ENCODE data around the gene RNF19B. TPM values are rescaled to one million over a fixed set of nuclear protein-coding genes. Genes with fewer than 3 reads are reported as not detected.

The RNF19B gene
- total RNA-seq, 1 experiment from 2014 or later, result 22.5 TPM

DNA sequence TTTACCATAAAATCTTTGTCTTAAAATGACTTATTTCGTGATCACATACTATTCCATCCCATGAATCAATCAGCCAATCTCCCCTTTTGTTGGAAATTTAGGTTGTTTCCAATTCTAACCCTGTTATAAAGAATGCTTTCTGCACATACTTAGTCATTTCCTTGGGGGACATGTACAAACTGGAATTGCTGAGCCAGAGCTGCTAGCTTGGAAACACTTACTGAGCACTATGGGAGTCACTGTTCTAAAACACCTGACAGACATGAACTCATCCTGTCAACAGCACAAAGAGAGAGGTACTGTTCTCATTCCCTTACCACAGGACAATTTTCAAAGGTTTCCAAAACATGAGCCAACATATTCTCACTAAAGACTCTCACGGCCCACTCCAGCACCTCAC, 40.0 kb upstream of the RNF19B start (continued):
- TF ChIP-seq YY1 (IDR thresholded peaks at IDR 0.05; ENCODE audit: extremely low read depth, insufficient replicate concordance, low read depth, low read length), result no peak
- no peak for TF ChIP-seq FOSL1 (IDR thresholded peaks at IDR 0.05; ENCODE audit: low read depth)
- TF ChIP-seq ZBTB33 (IDR thresholded peaks at IDR 0.05; ENCODE audit: extremely low read depth, insufficient replicate concordance, low read length), result no peak
- TF ChIP-seq ELF1 (IDR thresholded peaks at IDR 0.05; ENCODE audit: borderline replicate concordance, low read depth), result no peak
- TF ChIP-seq EGR1 (IDR thresholded peaks at IDR 0.05; ENCODE audit: low read depth), result no peak
- no peak for TF ChIP-seq MAX (IDR thresholded peaks at IDR 0.05)
- TF ChIP-seq TCF7L2 (IDR thresholded peaks at IDR 0.05; ENCODE audit: borderline replicate concordance, extremely low read depth, insufficient read depth, insufficient read length), result no peak

DNA sequence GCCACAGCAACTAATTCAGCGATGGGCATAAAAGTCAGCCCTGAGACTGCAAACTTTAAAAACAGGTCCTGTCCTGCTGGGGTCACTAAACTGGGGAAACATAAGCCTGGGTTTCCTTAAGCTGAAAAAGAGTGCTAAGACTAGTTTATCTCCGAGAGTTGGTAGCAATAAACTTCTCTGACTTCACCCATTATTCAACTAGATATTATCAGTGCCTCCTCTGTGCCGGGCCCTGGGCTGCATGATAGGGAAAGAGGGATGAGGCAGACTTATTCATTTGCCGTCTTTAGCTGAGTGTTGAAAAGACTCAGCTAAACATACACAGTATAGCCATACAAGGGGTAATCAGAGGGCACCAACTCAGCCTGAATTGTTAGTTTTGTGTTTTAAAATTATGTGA, 39.0 kb upstream of the RNF19B start:
- ChIA-PET POLR2A (no interaction called here), CTCF (no interaction called here), RAD21 (ENCODE audit: low non-redundant PET in 1 of 2, low total read pairs in 2 of 2, uncharacterized antibody in 2 of 2, unreplicated experiment in 2 of 2) (no interaction called here)
- DNase-seq (ENCODE audit: low read depth, low spot score) (no peak), ATAC-seq (no peak)
- no peak overlapping the region for H3K4me3 ChIP-seq (replicated peaks in 1 of 2; ENCODE audit: low read depth in 1 of 2, low read length in 2 of 2)
- no peaks in the 10 kb centered on the region for H4K20me1 ChIP-seq (ENCODE audit: insufficient read depth)
- no TSS peak for BruUV-seq (replicated peaks)
- no peak overlapping the region for H2AFZ ChIP-seq (ENCODE audit: low read depth, low read length, poor library complexity, severe bottlenecking)
- H3K4me2 ChIP-seq (ENCODE audit: low read length), result no peak overlapping the region
- H3K27ac ChIP-seq (ENCODE audit: low read depth, low read length), result no peak overlapping the region
- intact Hi-C loops (cut with micrococcal nuclease), result no loop called here
- peaks cover 4% of the 10 kb centered on the region; the same call in 1 of the 2 replicates for H3K79me2 ChIP-seq (ENCODE audit: insufficient read depth, low read length)
- no peaks in the 10 kb centered on the region for H3K27me3 ChIP-seq (ENCODE audit: insufficient read depth, low read length)
- no peaks in the 10 kb centered on the region for H3K9me2 ChIP-seq (ENCODE audit: insufficient read depth)
- H3K9me3 ChIP-seq (ENCODE audit: control insufficient read depth in 1 of 2, insufficient read depth in 1 of 2, low read depth in 1 of 2, low read length in 2 of 2), result no peaks in the 10 kb centered on the region
- H3K4me1 ChIP-seq (ENCODE audit: control insufficient read depth in 1 of 2, insufficient read depth in 2 of 2, low read length in 2 of 2), result peaks cover 7 to 18% of the 10 kb centered on the region in 2 experiments
- H3K9ac ChIP-seq (ENCODE audit: low read length), result no peak overlapping the region
- TF ChIP-seq ZBTB33 (IDR thresholded peaks at IDR 0.05; ENCODE audit: extremely low read depth, insufficient replicate concordance, low read length) (no peak), YY1 (IDR thresholded peaks at IDR 0.05; ENCODE audit: extremely low read depth, insufficient replicate concordance, low read depth, low read length) (no peak), SRF (IDR thresholded peaks at IDR 0.05; ENCODE audit: low read depth) (no peak), MAX (IDR thresholded peaks at IDR 0.05) (no peak), EGR1 (IDR thresholded peaks at IDR 0.05; ENCODE audit: low read depth) (no peak), EZH2 (IDR thresholded peaks at IDR 0.05) (no peak), FOSL1 (IDR thresholded peaks at IDR 0.05; ENCODE audit: low read depth) (no peak), TCF7L2 (IDR thresholded peaks at IDR 0.05; ENCODE audit: borderline replicate concordance, extremely low read depth, insufficient read depth, insufficient read length) (no peak), CBX3 (IDR thresholded peaks at IDR 0.05; ENCODE audit: low read depth) (no peak), ZFX (IDR thresholded peaks at IDR 0.05) (no peak), SP1 (IDR thresholded peaks at IDR 0.05; ENCODE audit: low read depth) (no peak), JUND (IDR thresholded peaks at IDR 0.05) (no peak)
- TF ChIP-seq, protein P1, sequence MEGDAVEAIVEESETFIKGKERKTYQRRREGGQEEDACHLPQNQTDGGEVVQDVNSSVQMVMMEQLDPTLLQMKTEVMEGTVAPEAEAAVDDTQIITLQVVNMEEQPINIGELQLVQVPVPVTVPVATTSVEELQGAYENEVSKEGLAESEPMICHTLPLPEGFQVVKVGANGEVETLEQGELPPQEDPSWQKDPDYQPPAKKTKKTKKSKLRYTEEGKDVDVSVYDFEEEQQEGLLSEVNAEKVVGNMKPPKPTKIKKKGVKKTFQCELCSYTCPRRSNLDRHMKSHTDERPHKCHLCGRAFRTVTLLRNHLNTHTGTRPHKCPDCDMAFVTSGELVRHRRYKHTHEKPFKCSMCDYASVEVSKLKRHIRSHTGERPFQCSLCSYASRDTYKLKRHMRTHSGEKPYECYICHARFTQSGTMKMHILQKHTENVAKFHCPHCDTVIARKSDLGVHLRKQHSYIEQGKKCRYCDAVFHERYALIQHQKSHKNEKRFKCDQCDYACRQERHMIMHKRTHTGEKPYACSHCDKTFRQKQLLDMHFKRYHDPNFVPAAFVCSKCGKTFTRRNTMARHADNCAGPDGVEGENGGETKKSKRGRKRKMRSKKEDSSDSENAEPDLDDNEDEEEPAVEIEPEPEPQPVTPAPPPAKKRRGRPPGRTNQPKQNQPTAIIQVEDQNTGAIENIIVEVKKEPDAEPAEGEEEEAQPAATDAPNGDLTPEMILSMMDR (IDR thresholded peaks at IDR 0.05 in 2 of 3, conservative IDR thresholded peaks at IDR 0.05 in 1 of 3; ENCODE audit: borderline replicate concordance in 1 of 3, insufficient read depth in 1 of 3, low read depth in 2 of 3, low read length in 2 of 3), result no peak
- TF ChIP-seq, protein P2, sequence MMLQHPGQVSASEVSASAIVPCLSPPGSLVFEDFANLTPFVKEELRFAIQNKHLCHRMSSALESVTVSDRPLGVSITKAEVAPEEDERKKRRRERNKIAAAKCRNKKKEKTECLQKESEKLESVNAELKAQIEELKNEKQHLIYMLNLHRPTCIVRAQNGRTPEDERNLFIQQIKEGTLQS (IDR thresholded peaks at IDR 0.05), result no peak
- peaks cover 7 to 10% of the 10 kb centered on the region in 2 experiments; a peak in 2 of 4 replicates for H3K36me3 ChIP-seq (ENCODE audit: control insufficient read depth in 1 of 2, insufficient read depth in 2 of 2, low read length in 2 of 2)

All from HCT116 (cell line).